Skeletal muscle satellite cell (primary cell): ENCODE results near the gene NQO2.
A peak's percentile ranks its signal among the peaks of the same experiment; 100 is the strongest.
"Not testable (repeated sequence)": the region's sequence is repeated elsewhere in the genome, so short reads cannot be mapped to it uniquely, and the experiment has no call there.

Source experiments
- H3K27me3 ChIP-seq: 2 replicates; pipeline ENCODE4 v1.7.0; 2013; ENCODE audit warnings: low read length; ENCODE audit not compliant: control insufficient read depth, insufficient read depth
- H3K36me3 ChIP-seq: 2 replicates; pipeline ENCODE4 v1.7.0; 2013; ENCODE audit warnings: mild to moderate bottlenecking, control low read depth, low read length; ENCODE audit not compliant: insufficient read depth
- H3K4me1 ChIP-seq: 2 replicates; pipeline ENCODE4 v1.7.0; 2013; ENCODE audit warnings: low read length; ENCODE audit not compliant: control insufficient read depth, insufficient read depth
- H3K4me2 ChIP-seq: 2 replicates; pipeline ENCODE4 v1.7.0; 2013; ENCODE audit warnings: mild to moderate bottlenecking, low read length
- H3K4me3 ChIP-seq: 2 replicates; pipeline ENCODE4 v1.7.0; 2013; ENCODE audit warnings: low read length
- H3K9ac ChIP-seq: 2 replicates; pipeline ENCODE4 v1.7.0; 2013; ENCODE audit warnings: mild to moderate bottlenecking, low read depth, low read length, moderate library complexity
- H3K9me3 ChIP-seq: replicated peaks from 2 replicates; pipeline ENCODE4 v1.7.0; 2013; ENCODE audit warnings: mild to moderate bottlenecking, control low read depth, low read length

NQO2 gene

DNA sequence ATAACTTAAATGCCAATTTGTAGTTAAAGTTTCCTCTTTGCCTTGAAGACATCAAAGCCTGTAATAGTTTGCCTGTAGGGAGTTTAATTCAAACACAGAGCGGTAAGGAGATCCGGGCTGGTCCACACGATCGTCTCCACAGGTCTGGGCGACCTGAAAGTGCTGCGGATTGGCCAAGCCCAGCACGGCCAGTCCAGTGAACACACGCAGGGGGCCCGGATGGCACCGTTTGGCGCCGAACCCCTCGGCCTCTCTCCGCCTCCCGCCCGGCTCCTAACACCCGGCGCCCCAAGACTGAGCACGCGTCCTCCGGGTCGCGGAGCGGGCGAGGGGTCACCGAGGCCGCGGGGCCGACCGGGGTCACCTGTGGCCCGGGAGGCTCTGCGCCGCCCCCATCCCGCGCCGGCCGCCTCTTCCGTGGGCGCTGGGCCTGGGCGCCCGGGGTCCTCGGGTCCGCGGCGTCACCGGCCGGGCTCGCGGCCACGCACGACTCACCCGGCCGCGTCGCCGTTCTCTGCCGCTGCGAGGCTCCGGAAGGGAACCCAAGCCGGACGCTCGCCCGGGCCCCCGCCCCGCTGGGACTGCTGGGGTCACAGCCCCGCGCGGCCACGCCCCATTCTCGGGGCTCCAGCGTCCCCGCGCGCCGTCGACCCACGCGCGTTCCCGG is 28.8 kb upstream of the NQO2 start:
- peaks cover 7% of the 10 kb centered on the region for H3K36me3 ChIP-seq

DNA sequence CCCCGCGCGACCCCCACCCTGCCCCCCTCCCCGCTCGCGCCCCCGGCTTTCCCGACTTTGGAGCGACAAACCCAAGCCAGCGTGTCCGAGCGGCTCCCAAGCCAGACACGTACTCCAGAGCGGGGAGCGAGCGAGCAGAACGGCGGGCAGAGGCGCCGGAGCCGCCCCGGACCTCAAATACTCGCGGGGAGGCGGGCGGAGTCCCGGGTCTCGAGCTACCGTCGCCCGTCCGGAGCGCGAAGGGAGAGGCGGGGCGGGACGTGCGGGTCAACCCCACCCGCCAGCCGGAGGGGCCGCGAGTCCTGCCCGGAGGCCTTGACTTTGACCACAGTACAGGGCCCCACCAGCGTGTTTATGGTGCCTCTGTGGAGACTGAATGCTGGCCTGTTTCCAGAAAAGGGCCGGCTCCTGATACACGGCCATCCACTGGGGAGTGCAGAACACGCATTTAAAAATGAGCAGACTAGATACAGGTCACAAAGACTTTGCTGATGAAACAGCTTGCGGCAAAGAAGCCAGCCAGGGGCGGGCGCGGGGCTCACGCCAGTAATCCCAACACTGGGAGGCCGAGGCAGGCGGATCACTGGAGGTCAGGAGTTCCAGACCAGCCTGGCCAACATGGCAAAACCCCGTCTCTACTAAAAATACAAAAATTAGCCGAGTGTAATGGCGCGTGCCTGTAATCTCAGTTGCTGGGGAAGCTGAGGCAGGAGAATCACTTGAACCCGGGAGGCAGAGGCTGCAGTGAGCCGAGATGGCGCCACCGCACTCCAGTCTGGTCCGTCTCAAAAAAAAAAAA is 28.1 kb upstream of the NQO2 start, which contains the start of gene SERPINB6:
SERPINB6 (minus strand) TSS at position 148 of the 799 bp plus-strand sequence. CDS start 12,235 bp downstream, outside the sequence.
- peaks cover 29% of the 10 kb centered on the region for H3K4me1 ChIP-seq
- no peaks in the 10 kb centered on the region for H3K9me3 ChIP-seq
- peak within 1 kb of the TSS; percentile 73 for H3K4me3 ChIP-seq
- no peaks in the 10 kb centered on the region for H3K27me3 ChIP-seq
- H3K9ac ChIP-seq: peak within 1 kb of the TSS; percentile 86
- H3K36me3 ChIP-seq: peaks cover 7% of the 10 kb centered on the region
- peak within 1 kb of the TSS; percentile 86 for H3K4me2 ChIP-seq

More for the DNA sequence above, 28.8 kb upstream of the NQO2 start:
- peaks cover 22% of the 10 kb centered on the region for H3K4me1 ChIP-seq
- peak overlapping the region; percentile 86 for H3K9ac ChIP-seq
- no peaks in the 10 kb centered on the region for H3K27me3 ChIP-seq
- H3K9me3 ChIP-seq: no peaks in the 10 kb centered on the region
- H3K4me3 ChIP-seq: peak overlapping the region; percentile 73
- peak overlapping the region; percentile 86 for H3K4me2 ChIP-seq

DNA sequence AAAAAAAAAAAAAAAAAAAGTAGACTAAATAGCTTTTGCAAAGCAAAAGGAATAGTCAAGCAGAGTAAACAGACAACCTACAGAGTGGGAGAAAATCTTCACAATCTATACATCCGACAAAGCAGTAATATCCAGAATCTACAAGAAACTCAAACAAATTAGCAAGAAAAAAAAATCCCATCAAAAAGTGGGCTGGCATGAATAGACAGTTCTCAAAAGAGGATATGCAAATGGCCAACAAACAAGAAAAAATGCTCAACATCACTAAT is 27.5 kb upstream of the NQO2 start:
- H3K9ac ChIP-seq: peak overlapping the region; percentile 86
- peak overlapping the region; percentile 73 for H3K4me3 ChIP-seq
- not testable (repeated sequence) for H3K36me3 ChIP-seq, H3K27me3 ChIP-seq, H3K9me3 ChIP-seq
- peak overlapping the region; percentile 86 for H3K4me2 ChIP-seq
- H3K4me1 ChIP-seq: peaks cover 34% of the 10 kb centered on the region

DNA sequence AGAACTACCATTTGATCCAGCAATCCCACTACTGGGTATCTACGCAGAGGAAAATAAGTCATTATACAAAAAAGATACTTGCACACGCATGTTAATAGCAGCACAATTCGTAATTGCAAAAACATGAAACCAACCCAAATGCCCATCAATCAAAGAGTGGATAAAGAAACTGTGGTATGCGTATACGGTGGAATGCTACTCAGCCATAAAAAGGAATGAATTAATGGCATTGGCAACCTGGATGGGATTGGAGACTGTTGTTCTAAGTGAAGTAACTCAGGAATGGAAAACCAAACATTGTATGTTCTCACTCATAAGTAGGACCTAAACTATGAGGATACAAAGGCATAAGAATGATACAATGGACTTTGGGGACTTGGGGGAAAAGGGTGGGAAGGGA is 27.0 kb upstream of the NQO2 start:
- not testable (repeated sequence) for H3K9me3 ChIP-seq, H3K4me3 ChIP-seq, H3K27me3 ChIP-seq, H3K36me3 ChIP-seq, H3K4me2 ChIP-seq, H3K9ac ChIP-seq
- peaks cover 40% of the 10 kb centered on the region for H3K4me1 ChIP-seq

DNA sequence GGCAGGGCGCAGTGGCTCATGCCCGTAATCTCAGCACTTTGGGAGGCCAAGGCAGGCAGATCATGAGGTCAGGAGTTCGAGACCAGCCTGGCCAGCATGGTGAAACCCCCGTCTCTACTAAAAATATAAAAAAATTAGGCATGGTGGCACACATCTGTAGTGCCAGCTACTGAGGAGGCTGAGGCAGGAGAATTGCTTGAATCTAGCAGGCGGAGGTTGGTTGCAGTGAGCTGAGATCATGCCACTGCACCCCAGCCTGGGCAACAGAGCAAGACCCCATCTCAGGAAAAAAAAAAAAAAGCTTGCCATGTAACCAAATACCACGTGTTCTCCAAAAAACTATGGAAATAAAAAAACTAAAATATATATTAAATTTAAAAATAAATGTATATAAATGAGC is 26.5 kb upstream of the NQO2 start:
- H3K36me3 ChIP-seq, H3K9ac ChIP-seq, H3K27me3 ChIP-seq, H3K9me3 ChIP-seq, H3K4me2 ChIP-seq, H3K4me3 ChIP-seq: not testable (repeated sequence)
- H3K4me1 ChIP-seq: peaks cover 45% of the 10 kb centered on the region

DNA sequence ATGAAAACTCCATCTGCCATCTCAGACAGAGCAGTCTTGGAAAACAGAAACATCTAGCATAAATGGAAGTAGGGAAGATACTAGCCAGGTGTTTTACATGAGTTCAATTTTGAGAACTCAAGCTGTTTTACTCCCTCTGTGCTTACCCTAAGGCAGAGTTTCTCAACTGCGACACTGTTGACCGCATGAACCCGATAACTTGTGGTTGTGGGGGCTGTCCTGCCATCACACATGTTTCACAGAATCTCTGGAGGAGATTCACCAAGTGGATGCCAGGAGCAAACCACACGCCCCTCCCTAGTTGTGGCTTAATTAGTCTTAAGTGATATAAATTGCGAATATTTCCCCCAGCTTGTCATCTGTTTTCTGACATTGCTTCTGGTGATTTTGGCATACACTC is 26.0 kb upstream of the NQO2 start:
- no peak overlapping the region for H3K4me3 ChIP-seq
- H3K27me3 ChIP-seq: no peaks in the 10 kb centered on the region
- H3K4me1 ChIP-seq: peaks cover 48% of the 10 kb centered on the region
- no peak overlapping the region for H3K4me2 ChIP-seq
- no peaks in the 10 kb centered on the region for H3K36me3 ChIP-seq
- no peaks in the 10 kb centered on the region for H3K9me3 ChIP-seq
- no peak overlapping the region for H3K9ac ChIP-seq

DNA sequence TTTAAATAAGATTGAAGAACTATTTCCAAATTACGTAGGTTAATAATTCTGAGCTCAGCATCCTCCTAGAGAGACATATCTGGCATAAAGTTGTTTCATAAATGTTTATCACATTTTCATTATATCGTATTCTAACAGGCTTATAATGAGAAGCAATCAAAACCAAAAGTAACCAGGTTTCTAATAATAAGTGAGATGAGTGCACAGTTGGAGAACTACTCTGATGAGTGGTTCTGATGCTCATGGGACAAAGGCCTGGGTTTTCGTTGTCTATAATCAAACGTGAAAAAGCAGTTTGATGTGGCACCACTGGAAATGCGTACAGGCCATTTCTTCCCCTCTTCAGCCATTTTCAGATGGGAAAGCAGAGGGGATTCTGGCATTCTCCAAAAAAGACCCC is 23.6 kb upstream of the NQO2 start:
- peak overlapping the region; percentile 30 for H3K9ac ChIP-seq
- H3K4me2 ChIP-seq: peak overlapping the region; percentile 70
- H3K9me3 ChIP-seq: no peaks in the 10 kb centered on the region
- H3K4me3 ChIP-seq: peak overlapping the region; percentile 25
- H3K36me3 ChIP-seq: no peaks in the 10 kb centered on the region
- H3K4me1 ChIP-seq: peaks cover 36% of the 10 kb centered on the region
- no peaks in the 10 kb centered on the region for H3K27me3 ChIP-seq

DNA sequence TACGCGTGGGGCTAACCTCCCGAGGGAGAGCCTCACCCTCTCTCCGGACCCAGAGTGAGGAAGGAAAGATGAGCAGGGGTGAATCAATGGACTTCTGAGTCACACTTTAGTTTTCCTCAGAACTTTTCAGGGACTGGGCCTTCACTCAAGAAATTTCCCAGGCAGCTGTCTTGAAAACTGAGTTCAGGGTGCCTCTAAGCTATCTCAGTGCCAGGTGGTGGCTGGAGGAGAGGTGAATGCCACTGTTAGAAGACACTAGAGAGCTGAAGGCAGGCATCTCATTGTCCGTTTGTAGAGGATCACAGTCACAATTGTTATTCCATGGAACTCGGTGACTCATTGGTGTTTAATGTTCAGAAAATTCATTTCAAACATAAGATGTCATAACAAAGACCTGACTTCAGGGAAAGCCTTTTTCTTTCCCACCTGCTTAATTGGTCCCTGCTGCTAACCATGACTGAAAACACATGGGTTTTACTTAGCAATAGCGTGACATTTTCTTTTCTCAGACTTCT is 23.1 kb upstream of the NQO2 start:
- Histone ChIP-seq H3K27me3 (no peaks in the 10 kb centered on the region), H3K4me2 (peak overlapping the region; percentile 70), H3K36me3 (no peaks in the 10 kb centered on the region), H3K9me3 (no peaks in the 10 kb centered on the region), H3K9ac (peak overlapping the region; percentile 30), H3K4me3 (peak overlapping the region; percentile 20), H3K4me1 (peaks cover 37% of the 10 kb centered on the region)

DNA sequence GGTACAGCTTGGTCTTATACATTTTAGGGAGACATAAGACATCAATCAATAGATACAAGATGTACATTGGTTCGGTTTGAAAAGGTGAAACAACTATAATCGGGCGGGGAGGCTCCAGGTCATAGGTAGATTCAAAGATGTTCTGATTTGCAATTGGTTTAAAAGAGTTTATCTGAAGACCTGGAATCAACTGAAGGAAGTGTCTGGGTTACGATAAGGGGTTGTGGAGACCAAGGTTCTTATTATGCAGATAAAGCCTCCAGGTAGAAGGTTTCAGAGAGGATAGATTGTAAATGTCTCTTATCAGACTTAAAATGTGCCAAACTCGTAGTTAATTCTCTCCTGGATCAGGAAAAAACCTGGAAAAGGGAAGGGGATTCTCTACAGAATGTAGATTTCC is 22.4 kb upstream of the NQO2 start:
- Histone ChIP-seq H3K9ac (peak overlapping the region; percentile 30), H3K4me3 (no peak overlapping the region), H3K36me3 (no peaks in the 10 kb centered on the region), H3K27me3 (no peaks in the 10 kb centered on the region), H3K9me3 (no peaks in the 10 kb centered on the region), H3K4me1 (peaks cover 39% of the 10 kb centered on the region), H3K4me2 (peak overlapping the region; percentile 70)

DNA sequence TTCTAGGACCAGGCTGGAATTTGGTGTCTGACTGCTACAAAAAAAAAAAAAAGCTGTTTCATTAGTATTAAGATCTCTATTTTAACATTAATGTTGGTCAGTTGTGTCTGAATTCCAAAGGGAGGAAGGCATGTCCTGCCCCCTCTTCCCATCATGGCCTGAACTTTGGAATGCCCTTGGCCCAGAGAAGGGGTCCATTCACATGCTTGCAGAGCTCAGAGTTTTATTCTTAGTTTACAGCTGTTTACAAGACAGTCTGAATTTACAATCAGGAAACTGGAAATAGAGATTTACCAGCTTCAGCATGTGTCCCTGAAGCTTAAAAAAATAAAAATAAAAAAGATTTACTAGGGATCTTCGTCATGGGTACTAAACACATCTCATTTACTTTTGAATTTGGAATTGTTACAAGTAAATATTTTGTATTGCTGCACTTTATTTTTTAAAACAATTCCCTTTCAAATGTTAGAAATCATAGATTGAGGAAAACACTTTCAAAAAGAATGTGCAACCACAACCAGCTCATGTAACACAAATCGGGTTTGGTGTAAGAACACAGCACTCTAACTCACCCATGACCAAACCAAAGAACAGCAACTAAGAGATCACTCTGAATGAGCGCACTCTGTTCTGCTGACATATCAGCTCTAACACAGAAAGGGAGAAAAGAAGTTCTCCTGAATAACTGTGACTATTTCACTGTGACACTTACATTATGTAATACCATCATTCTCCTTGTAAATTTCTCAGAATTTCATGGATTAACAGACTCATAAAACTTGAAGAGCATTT is 21.7 kb upstream of the NQO2 start:
- peaks cover 40% of the 10 kb centered on the region for H3K4me1 ChIP-seq
- H3K36me3 ChIP-seq: no peaks in the 10 kb centered on the region
- H3K9ac ChIP-seq: no peak overlapping the region
- no peak overlapping the region for H3K4me3 ChIP-seq
- H3K9me3 ChIP-seq: no peaks in the 10 kb centered on the region
- H3K4me2 ChIP-seq: no peak overlapping the region
- H3K27me3 ChIP-seq: no peaks in the 10 kb centered on the region

DNA sequence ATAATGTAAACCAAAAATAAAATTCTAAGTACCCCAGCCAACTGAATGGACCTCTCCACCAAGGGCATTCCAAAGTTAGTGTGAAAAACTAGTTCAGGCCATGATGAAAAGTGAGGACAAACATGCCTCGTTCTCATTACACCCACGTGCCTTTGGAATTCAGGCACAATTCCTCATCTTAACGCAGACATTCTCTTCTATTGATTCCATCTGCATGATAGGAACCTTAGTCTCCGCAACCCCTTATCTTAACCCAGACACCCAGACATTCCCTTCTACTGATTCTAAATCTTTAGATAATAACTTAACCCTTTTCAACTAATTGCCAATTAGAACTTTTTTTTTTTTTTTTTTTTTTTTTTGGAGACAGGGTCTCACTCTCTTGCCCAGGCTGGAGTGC is 20.8 kb upstream of the NQO2 start:
- no peak overlapping the region for H3K4me2 ChIP-seq
- H3K4me1 ChIP-seq: peaks cover 40% of the 10 kb centered on the region

More for the DNA sequence above, 20.8 kb upstream of the NQO2 start:
- H3K9ac ChIP-seq: no peak overlapping the region
- H3K4me3 ChIP-seq: no peak overlapping the region
- no peaks in the 10 kb centered on the region for H3K9me3 ChIP-seq
- H3K27me3 ChIP-seq: no peaks in the 10 kb centered on the region
- H3K36me3 ChIP-seq: no peaks in the 10 kb centered on the region
